HCT116 (cell line): Measurements from ENCODE around the gene AXIN1. TPM values are rescaled to one million over a fixed set of nuclear protein-coding genes. Genes with fewer than 3 reads are reported as not detected.

Experiments used
- ATAC-seq: fragments of 200-7000 bp; cut with Tn5 transposase; 2 replicates; pipeline ENCODE4 v1.9.1; 2020; ENCODE audit warnings: mild to moderate bottlenecking, moderate library complexity
- BruUV-seq: library from RNA; stranded (reverse); fragments of 400-500 nt; replicated peaks from 2 replicates; lab custom pipeline; 2021; lab: Mats Ljungman, UMichigan
- CTCF ChIA-PET: fragments of 300-600 bp; sonication (Branson Sonifier 250); formaldehyde crosslinking; loops from one replicate; lab custom pipeline; 2021; ENCODE audit warnings: antibody characterized with exemption; lab: Charles Lee
- POLR2A ChIA-PET: fragments of 300-600, 350-600 bp; sonication (Branson Sonifier 250); formaldehyde crosslinking; loops from one replicate; lab custom pipeline; 2021; ENCODE audit warnings: antibody characterized with exemption; lab: Charles Lee
- RAD21 ChIA-PET, 2 experiments: fragments of 300-600 bp; sonication (Branson Sonifier 250); formaldehyde crosslinking; loops; one replicate each; lab custom pipeline; 2023; ENCODE audit warnings: low total read pairs in 2 of 2; ENCODE audit not compliant: uncharacterized antibody in 2 of 2, unreplicated experiment in 2 of 2, low non-redundant PET in 1 of 2; lab: Charles Lee
- DNase-seq: peaks from one replicate; pipeline ENCODE4 v3.0.0-alpha.2; 2010; ENCODE audit warnings: low read depth, low spot score
- H2AFZ ChIP-seq: fragments of 200-600 bp; shearing (Covaris generic), sonication (generic); 2 replicates; pipeline ENCODE4 v1.6.1; 2017; ENCODE audit warnings: low read depth, mixed run types, mixed read lengths, antibody characterized with exemption, low read length; ENCODE audit not compliant: poor library complexity, severe bottlenecking
- H3K27ac ChIP-seq: 2 replicates; pipeline ENCODE4 v1.5.1; 2012; ENCODE audit warnings: low read depth, low read length
- H3K27me3 ChIP-seq: fragments of 200-600 bp; sonication (generic); 2 replicates; pipeline ENCODE4 v1.6.1; 2016; ENCODE audit warnings: mixed run types, low read length, mixed read lengths; ENCODE audit not compliant: insufficient read depth
- H3K36me3 ChIP-seq, 2 experiments: fragments of 200-500 bp in 1 of 2; fragments of 200-600 bp in 1 of 2; sonication (Bioruptor generic) in 1 of 2; sonication (generic) in 1 of 2; 2 replicates each; pipeline versions ENCODE4 v1.5.1 to v1.6.1; 2014 to 2016; ENCODE audit warnings: low read length in 2 of 2, inconsistent platforms in 1 of 2, mixed read lengths in 1 of 2, mixed run types in 1 of 2; ENCODE audit not compliant: insufficient read depth in 2 of 2, control insufficient read depth in 1 of 2
- H3K4me1 ChIP-seq, 2 experiments: fragments of 200-600 bp in 1 of 2; sonication (generic) in 1 of 2; 2 replicates each; pipeline versions ENCODE4 v1.5.1 to v1.6.1; 2012 to 2017; ENCODE audit warnings: low read length in 2 of 2, inconsistent platforms in 1 of 2, mild to moderate bottlenecking in 1 of 2, mixed read lengths in 1 of 2, mixed run types in 1 of 2, moderate library complexity in 1 of 2; ENCODE audit not compliant: insufficient read depth in 2 of 2, control insufficient read depth in 1 of 2
- H3K4me2 ChIP-seq: fragments of 200-600 bp; sonication (generic); 2 replicates; pipeline ENCODE4 v1.6.1; 2017; ENCODE audit warnings: mixed run types, low read length, mixed read lengths
- H3K4me3 ChIP-seq, 2 experiments: fragments of 200-600 bp in 1 of 2; sonication (generic) in 1 of 2; replicated peaks in 1 of 2; 2 replicates each; pipeline ENCODE4 v1.5.1; 2011 to 2016; ENCODE audit warnings: low read length in 2 of 2, control low read depth in 1 of 2, low read depth in 1 of 2, mild to moderate bottlenecking in 1 of 2, mixed read lengths in 1 of 2, mixed run types in 1 of 2
- H3K79me2 ChIP-seq: fragments of 200-600 bp; sonication (generic); 2 replicates; pipeline ENCODE4 v1.6.1; 2017; ENCODE audit warnings: mild to moderate bottlenecking, mixed run types, low read length, moderate library complexity, mixed read lengths; ENCODE audit not compliant: insufficient read depth
- H3K9ac ChIP-seq: fragments of 200-600 bp; sonication (generic); 2 replicates; pipeline ENCODE4 v1.6.1; 2016; ENCODE audit warnings: low read length, mixed read lengths
- H3K9me2 ChIP-seq: fragments of 200-600 bp; sonication (generic), shearing (Covaris generic); 2 replicates; pipeline ENCODE4 v1.6.1; 2017; ENCODE audit warnings: mixed run types, mild to moderate bottlenecking, moderate library complexity; ENCODE audit not compliant: insufficient read depth
- H3K9me3 ChIP-seq, 2 experiments: fragments of 200-500 bp in 1 of 2; fragments of 200-600 bp in 1 of 2; sonication (Bioruptor generic) in 1 of 2; sonication (generic) in 1 of 2; 2 replicates each; pipeline ENCODE4 v1.6.1; 2014 to 2017; ENCODE audit warnings: low read length in 2 of 2, mixed read lengths in 2 of 2, inconsistent platforms in 1 of 2, low read depth in 1 of 2, mild to moderate bottlenecking in 1 of 2, mixed run types in 1 of 2, moderate library complexity in 1 of 2; ENCODE audit not compliant: control insufficient read depth in 1 of 2, insufficient read depth in 1 of 2
- H4K20me1 ChIP-seq: fragments of 200-600 bp; sonication (generic), shearing (Covaris generic); 2 replicates; pipeline ENCODE4 v1.6.1; 2017; ENCODE audit warnings: mixed run types, mild to moderate bottlenecking, moderate library complexity; ENCODE audit not compliant: insufficient read depth
- CBX3 ChIP-seq: IDR thresholded peaks from 2 replicates; pipeline ENCODE4 v1.6.1; 2012; ENCODE audit warnings: low read depth
- EGR1 ChIP-seq: IDR thresholded peaks from 2 replicates; pipeline ENCODE4 v1.6.1; 2012; ENCODE audit warnings: low read depth
- FOSL1 ChIP-seq: IDR thresholded peaks from 2 replicates; pipeline ENCODE4 v1.6.1; 2012; ENCODE audit warnings: low read depth
- JUND ChIP-seq: IDR thresholded peaks from 2 replicates; pipeline ENCODE4 v1.6.1; 2012
- POLR2A ChIP-seq: IDR thresholded peaks from 2 replicates; pipeline ENCODE4 v1.7.0; 2011; ENCODE audit warnings: borderline replicate concordance; ENCODE audit not compliant: insufficient read depth, insufficient read length; ENCODE audit errors: extremely low read depth
- RAD21 ChIP-seq: IDR thresholded peaks from 2 replicates; pipeline ENCODE4 v1.6.1; 2012; ENCODE audit warnings: low read depth, mild to moderate bottlenecking
- SIN3A ChIP-seq: IDR thresholded peaks from 2 replicates; pipeline ENCODE4 v1.6.1; 2012; ENCODE audit warnings: low read depth
- SP1 ChIP-seq: IDR thresholded peaks from 2 replicates; pipeline ENCODE4 v1.6.1; 2012; ENCODE audit warnings: low read depth
- SRF ChIP-seq: IDR thresholded peaks from 2 replicates; pipeline ENCODE4 v1.6.1; 2012; ENCODE audit warnings: low read depth
- TCF7L2 ChIP-seq: IDR thresholded peaks from 2 replicates; pipeline ENCODE4 v1.7.0; 2011; ENCODE audit warnings: borderline replicate concordance, inconsistent platforms; ENCODE audit not compliant: insufficient read depth, insufficient read length; ENCODE audit errors: extremely low read depth
- YY1 ChIP-seq: IDR thresholded peaks from 2 replicates; pipeline ENCODE4 v1.6.1; 2011; ENCODE audit warnings: low read length, low read depth, moderate library complexity, mild to moderate bottlenecking; ENCODE audit not compliant: insufficient replicate concordance; ENCODE audit errors: extremely low read depth
- ZFX ChIP-seq: fragments of 450-650 bp; IDR thresholded peaks from 2 replicates; pipeline ENCODE4 v1.6.1; 2017
- ZNF274 ChIP-seq: fragments of 200-500 bp; sonication (Bioruptor generic); IDR thresholded peaks from 2 replicates; pipeline ENCODE4 v1.6.1; 2014; ENCODE audit warnings: mild to moderate bottlenecking, low read depth, low read length, inconsistent platforms
- intact Hi-C: fragments of 100-400 bp; cut with micrococcal nuclease; formaldehyde crosslinking; loops from 2 replicates; pipeline ENCODE4 v1.10.0; 2022
- total RNA-seq: library from RNA; stranded (reverse); gene quantifications from one replicate; pipeline ENCODE4 v1.2.1, GENCODE V29; 2021; ENCODE audit not compliant: unreplicated experiment
- TF ChIP-seq, protein P1 (sequence below), 3 experiments: fragments of 200-600 bp in 1 of 3; sonication (generic) in 1 of 3; IDR thresholded peaks in 2 of 3; conservative IDR thresholded peaks in 1 of 3; 2 replicates each; pipeline ENCODE4 v1.5.1; 2012 to 2017; ENCODE audit warnings: low read depth in 2 of 3, low read length in 2 of 3, antibody characterized with exemption in 1 of 3, borderline replicate concordance in 1 of 3, control low read depth in 1 of 3, mild to moderate bottlenecking in 1 of 3, mixed read lengths in 1 of 3, mixed run types in 1 of 3, moderate library complexity in 1 of 3; ENCODE audit not compliant: insufficient read depth in 1 of 3
- TF ChIP-seq, protein P2 (sequence below): IDR thresholded peaks from 2 replicates; pipeline ENCODE4 v1.6.1; 2012
- TF ChIP-seq, protein P3 (sequence below): IDR thresholded peaks from 2 replicates; pipeline ENCODE4 v1.6.1; 2012

The AXIN1 gene
- total RNA-seq, 1 experiment from 2014 or later, result 20.2 TPM

DNA sequence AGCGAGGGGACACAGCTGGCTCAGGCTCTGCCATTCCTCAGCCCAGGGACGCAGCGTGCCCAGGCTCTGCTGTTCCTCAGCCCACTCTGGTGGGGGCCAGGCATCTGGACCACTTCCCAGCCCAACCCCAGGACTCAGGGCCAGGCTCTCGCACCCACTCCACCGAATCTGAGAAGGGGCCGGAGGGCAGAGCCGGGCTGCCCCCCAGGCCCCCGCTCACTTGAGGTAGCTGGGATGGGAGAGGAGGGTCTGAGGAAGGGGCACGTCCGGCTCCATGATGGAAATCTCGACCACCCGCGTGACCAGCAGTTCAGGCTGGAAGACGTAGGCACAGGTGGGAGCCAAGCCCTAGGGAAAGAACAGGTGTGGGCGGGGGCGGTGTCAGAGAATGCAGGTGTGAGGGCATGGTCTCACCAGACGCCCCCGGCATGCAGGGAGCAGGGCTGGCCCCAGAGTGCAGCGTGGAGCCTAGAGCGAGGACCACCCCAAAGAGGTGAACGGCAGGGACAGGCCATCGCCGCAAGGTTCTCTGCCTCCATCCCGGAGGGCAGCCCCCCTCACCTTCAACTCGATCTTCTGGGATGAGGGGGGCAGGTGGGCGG is 24.4 kb upstream of the AXIN1 start:
- no peaks in the 10 kb centered on the region for H3K9me2 ChIP-seq
- H3K79me2 ChIP-seq, result peaks cover 7% of the 10 kb centered on the region; the same call in 1 of the 2 replicates
- no peak overlapping the region for H3K4me3 ChIP-seq
- TF ChIP-seq POLR2A (no peak), ZNF274 (no peak), FOSL1 (no peak), CBX3 (no peak), SIN3A (no peak), ZFX (no peak), SRF (no peak), EGR1 (no peak), JUND (no peak), TCF7L2 (no peak), RAD21 (no peak), YY1 (no peak), SP1 (no peak)
- TF ChIP-seq, protein P1, sequence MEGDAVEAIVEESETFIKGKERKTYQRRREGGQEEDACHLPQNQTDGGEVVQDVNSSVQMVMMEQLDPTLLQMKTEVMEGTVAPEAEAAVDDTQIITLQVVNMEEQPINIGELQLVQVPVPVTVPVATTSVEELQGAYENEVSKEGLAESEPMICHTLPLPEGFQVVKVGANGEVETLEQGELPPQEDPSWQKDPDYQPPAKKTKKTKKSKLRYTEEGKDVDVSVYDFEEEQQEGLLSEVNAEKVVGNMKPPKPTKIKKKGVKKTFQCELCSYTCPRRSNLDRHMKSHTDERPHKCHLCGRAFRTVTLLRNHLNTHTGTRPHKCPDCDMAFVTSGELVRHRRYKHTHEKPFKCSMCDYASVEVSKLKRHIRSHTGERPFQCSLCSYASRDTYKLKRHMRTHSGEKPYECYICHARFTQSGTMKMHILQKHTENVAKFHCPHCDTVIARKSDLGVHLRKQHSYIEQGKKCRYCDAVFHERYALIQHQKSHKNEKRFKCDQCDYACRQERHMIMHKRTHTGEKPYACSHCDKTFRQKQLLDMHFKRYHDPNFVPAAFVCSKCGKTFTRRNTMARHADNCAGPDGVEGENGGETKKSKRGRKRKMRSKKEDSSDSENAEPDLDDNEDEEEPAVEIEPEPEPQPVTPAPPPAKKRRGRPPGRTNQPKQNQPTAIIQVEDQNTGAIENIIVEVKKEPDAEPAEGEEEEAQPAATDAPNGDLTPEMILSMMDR (IDR thresholded peaks at IDR 0.05 in 2 of 3, conservative IDR thresholded peaks at IDR 0.05 in 1 of 3; ENCODE audit: borderline replicate concordance in 1 of 3, insufficient read depth in 1 of 3, low read depth in 2 of 3, low read length in 2 of 3), result no peak
- TF ChIP-seq, protein P2, sequence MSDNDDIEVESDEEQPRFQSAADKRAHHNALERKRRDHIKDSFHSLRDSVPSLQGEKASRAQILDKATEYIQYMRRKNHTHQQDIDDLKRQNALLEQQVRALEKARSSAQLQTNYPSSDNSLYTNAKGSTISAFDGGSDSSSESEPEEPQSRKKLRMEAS, result no peak
- TF ChIP-seq, protein P3, sequence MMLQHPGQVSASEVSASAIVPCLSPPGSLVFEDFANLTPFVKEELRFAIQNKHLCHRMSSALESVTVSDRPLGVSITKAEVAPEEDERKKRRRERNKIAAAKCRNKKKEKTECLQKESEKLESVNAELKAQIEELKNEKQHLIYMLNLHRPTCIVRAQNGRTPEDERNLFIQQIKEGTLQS, result no peak
- H3K27ac ChIP-seq, result no peak overlapping the region
- no peaks in the 10 kb centered on the region for H3K27me3 ChIP-seq
- no peak overlapping the region for H3K9ac ChIP-seq
- no peak for ATAC-seq
- H4K20me1 ChIP-seq, result no peaks in the 10 kb centered on the region
- ChIA-PET RAD21 (no interaction called here), CTCF (no interaction called here), POLR2A (no interaction called here)
- no peak overlapping the region for H2AFZ ChIP-seq
- no peaks in the 10 kb centered on the region; a peak in 1 of 4 replicates for H3K4me1 ChIP-seq
- H3K9me3 ChIP-seq, result no peaks in the 10 kb centered on the region
- no peak for DNase-seq
- intact Hi-C loops, result no loop called here
- H3K4me2 ChIP-seq, result no peak overlapping the region
- no peaks in the 10 kb centered on the region for H3K36me3 ChIP-seq
- BruUV-seq, result no TSS peak
